Measurements from ENCODE around the gene SDCCAG8. TPM values are rescaled to one million over a fixed set of nuclear protein-coding genes. Genes with fewer than 3 reads are reported as not detected.

SDCCAG8 gene
- total and polyA plus RNA-seq, 11 donors: 7.8 to 36.6 (median 21.6) TPM

DNA sequence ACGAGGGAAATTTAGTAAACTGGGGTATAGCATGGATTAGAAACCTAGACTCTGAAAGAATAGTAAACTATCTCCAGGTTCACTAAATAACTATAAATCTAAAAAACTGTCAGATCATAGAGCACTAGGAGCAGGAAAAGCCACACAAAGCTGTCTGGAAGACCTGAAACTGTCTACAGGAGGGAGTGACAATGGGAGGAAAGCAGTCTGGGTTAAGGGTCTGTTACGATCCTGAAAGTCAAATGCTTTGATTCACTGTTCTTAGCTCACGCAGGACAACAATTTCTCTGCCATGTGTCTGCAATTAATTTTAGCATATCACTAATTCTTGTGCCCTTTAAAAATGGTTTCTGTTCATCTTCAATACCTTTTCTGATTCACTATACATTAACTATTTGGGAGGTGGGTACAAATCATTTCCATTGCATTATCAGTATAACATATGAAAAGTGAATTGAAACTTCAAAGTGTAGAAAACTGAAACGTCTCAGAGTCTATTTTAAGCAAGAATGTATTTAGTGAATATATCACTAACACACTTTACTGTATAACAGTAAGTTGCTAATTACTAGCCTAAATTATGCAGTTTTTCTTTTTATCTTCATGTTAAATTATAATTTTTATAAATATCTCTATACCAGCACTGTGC lies 19.1 kb upstream of the SDCCAG8 start:
- ATAC-seq: peak in 2 of 4 donors; percentile 46 to 57

DNA sequence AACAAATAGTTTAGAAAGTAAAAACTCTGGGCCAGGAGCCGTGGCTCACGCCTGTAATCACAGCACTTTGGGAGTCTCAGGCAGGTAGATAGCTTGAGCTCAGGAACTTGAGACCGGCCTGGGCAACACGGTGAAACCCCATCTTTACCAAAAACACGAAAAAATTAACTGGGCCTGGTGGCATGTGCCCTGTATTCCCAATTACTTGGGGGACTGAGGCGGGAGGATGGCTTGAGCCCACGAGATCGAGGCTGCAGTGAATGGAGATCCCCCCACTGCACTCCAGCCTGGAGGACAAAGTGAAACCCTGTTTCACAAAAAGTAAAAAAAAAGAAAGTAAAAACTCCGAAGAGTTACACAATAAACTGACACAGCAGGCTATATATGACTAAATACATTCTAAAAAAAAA lies 11.4 kb upstream of the SDCCAG8 start:
- no peak for TF ChIP-seq POLR2A (IDR thresholded peaks at IDR 0.05)
- TF ChIP-seq, protein P1, sequence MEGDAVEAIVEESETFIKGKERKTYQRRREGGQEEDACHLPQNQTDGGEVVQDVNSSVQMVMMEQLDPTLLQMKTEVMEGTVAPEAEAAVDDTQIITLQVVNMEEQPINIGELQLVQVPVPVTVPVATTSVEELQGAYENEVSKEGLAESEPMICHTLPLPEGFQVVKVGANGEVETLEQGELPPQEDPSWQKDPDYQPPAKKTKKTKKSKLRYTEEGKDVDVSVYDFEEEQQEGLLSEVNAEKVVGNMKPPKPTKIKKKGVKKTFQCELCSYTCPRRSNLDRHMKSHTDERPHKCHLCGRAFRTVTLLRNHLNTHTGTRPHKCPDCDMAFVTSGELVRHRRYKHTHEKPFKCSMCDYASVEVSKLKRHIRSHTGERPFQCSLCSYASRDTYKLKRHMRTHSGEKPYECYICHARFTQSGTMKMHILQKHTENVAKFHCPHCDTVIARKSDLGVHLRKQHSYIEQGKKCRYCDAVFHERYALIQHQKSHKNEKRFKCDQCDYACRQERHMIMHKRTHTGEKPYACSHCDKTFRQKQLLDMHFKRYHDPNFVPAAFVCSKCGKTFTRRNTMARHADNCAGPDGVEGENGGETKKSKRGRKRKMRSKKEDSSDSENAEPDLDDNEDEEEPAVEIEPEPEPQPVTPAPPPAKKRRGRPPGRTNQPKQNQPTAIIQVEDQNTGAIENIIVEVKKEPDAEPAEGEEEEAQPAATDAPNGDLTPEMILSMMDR (IDR thresholded peaks at IDR 0.05): no peak
- H3K27ac ChIP-seq: no peak overlapping the region
- no peak overlapping the region for H3K4me3 ChIP-seq
- H3K4me1 ChIP-seq: peaks cover 0 to 64% (median 17%) of the 10 kb centered on the region in 12 donors
- ATAC-seq (no peak), DNase-seq (no peak)
- no peaks in the 10 kb centered on the region for H3K9me3 ChIP-seq
- no peaks in the 10 kb centered on the region for H3K27me3 ChIP-seq
- 78 to 90% (median 80%) methylated on average over 9 of the region's 9 CpGs for WGBS, 4 donors
- H3K36me3 ChIP-seq: peaks cover 0 to 3% (median 0%) of the 10 kb centered on the region in 9 donors
- intact Hi-C loops (cut with DNase I): no loop called here

More for the DNA sequence above, 19.1 kb upstream of the SDCCAG8 start:
- WGBS, 4 donors: 25 to 30% (median 28%) methylated on average over 4 of the region's 4 CpGs
- Histone ChIP-seq H3K27ac (peak overlapping the region in 6 of 12 donors; percentile 1 to 46 (median 14)), H3K9me3 (peaks cover 0 to 13% (median 4%) of the 10 kb centered on the region in 12 donors), H3K4me1 (peaks cover 5 to 53% (median 34%) of the 10 kb centered on the region in 12 donors), H3K36me3 (peaks cover 0 to 10% (median 4%) of the 10 kb centered on the region in 9 donors), H3K4me3 (peak overlapping the region in 1 of 12 donors; percentile 2), H3K27me3 (no peaks in the 10 kb centered on the region)
- DNase-seq: no peak
- intact Hi-C loops (cut with DNase I): no loop called here
- no peak for TF ChIP-seq POLR2A (IDR thresholded peaks at IDR 0.05)
- TF ChIP-seq, protein P1 (IDR thresholded peaks at IDR 0.05): no peak

DNA sequence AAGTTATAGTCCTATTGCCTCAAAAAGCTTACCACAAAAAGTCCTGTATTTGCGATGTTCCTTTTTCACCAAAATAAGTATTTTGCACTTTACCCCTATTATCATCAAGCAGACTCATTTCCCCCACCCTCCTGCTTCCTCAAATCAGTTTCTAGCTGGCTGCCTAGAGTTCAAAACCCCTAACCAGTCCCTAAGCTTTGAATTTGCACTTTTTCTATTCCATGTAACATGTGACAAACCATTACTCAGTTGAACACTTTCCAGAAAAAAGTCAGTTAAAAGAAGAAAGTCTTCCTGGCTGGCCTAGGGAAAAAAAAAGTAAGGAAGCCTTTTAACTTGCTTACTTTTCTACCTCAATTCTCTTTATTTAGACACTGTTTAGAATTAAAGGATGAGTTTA lies 8.9 kb upstream of the SDCCAG8 start:
- no peaks in the 10 kb centered on the region for H3K36me3 ChIP-seq
- H3K27ac ChIP-seq: peak overlapping the region in 5 of 12 donors; percentile 3 to 79 (median 10)
- H3K9me3 ChIP-seq: no peaks in the 10 kb centered on the region
- 84 to 90% (median 88%) methylated on average over 1 of the region's 1 CpG for WGBS, 4 donors
- no peak overlapping the region for H3K4me3 ChIP-seq
- DNase-seq (no peak), ATAC-seq (peak in 2 of 4 donors; percentile 39 to 44)
- intact Hi-C loops (cut with DNase I): no loop called here
- TF ChIP-seq, protein P1 (IDR thresholded peaks at IDR 0.05): no peak
- no peak for TF ChIP-seq POLR2A (IDR thresholded peaks at IDR 0.05)
- no peaks in the 10 kb centered on the region for H3K27me3 ChIP-seq
- H3K4me1 ChIP-seq: peaks cover 3 to 84% (median 40%) of the 10 kb centered on the region in 12 donors

DNA sequence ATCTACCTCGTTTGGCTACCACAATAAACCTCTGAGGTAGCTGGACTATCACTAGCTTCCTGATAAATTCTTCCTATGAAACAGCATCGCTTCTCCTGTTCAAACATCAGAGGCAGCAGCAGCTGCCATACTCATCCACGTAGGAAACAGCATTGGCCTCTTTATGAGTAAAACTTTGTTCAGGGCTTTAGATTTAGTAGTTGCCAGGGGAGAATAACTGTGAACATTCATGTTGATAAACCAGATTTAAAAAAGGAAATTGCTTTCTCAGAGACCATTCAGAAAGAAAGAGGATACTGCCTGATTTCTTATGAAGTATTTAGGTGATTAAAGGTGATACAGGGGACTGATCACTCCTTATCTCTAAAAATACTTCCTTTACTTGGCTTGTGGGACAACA lies 7.9 kb upstream of the SDCCAG8 start:
- ATAC-seq (no peak), DNase-seq (no peak)
- Histone ChIP-seq H3K27ac (peak overlapping the region in 3 of 12 donors; percentile 5 to 79 (median 22)), H3K36me3 (no peaks in the 10 kb centered on the region), H3K4me1 (peaks cover 4 to 94% (median 46%) of the 10 kb centered on the region in 12 donors), H3K9me3 (no peaks in the 10 kb centered on the region), H3K27me3 (no peaks in the 10 kb centered on the region), H3K4me3 (no peak overlapping the region)
- TF ChIP-seq POLR2A (IDR thresholded peaks at IDR 0.05): no peak
- TF ChIP-seq, protein P1 (IDR thresholded peaks at IDR 0.05): no peak
- intact Hi-C loops (cut with DNase I): no loop called here
- 64 to 80% (median 70%) methylated on average over 3 of the region's 3 CpGs for WGBS, 4 donors
